Stimulated activated naive CD8-positive, alpha-beta T cell treated with anti-CD3 and anti-CD28 coated beads, Interleukin-15, amount 100 ng/mL, for 72 hours (primary cell): ENCODE measurements around the gene SEMA5A.
A peak's percentile ranks its signal among the peaks of the same experiment; 100 is the strongest.

Source experiments
- ATAC-seq: fragments of 150-1000 bp; cut with Tn5 transposase; 2 replicates; pipeline ENCODE4 v1.10.0; 2021; ENCODE audit warnings: mild to moderate bottlenecking, moderate library complexity
- DNase-seq, 2 donors: peaks; one replicate each; pipeline ENCODE4 v3.0.0; 2021 to 2022
- H3K27ac Mint-ChIP-seq, 2 donors: one replicate each; pipeline ENCODE4 v1.8.0; 2022; ENCODE audit warnings: mild to moderate bottlenecking in 2 of 2, mixed read lengths in 2 of 2, moderate library complexity in 2 of 2
- H3K27me3 Mint-ChIP-seq: one replicate; pipeline ENCODE4 v1.8.0; 2022; ENCODE audit warnings: mixed read lengths
- H3K4me1 Mint-ChIP-seq: one replicate; pipeline ENCODE4 v1.8.0; 2022; ENCODE audit warnings: mild to moderate bottlenecking, mixed read lengths
- H3K4me3 Mint-ChIP-seq, 2 donors: one replicate each; pipeline ENCODE4 v1.8.0; 2022; ENCODE audit warnings: mild to moderate bottlenecking in 2 of 2, mixed read lengths in 2 of 2, moderate library complexity in 1 of 2
- H3K9me3 Mint-ChIP-seq, 2 donors: one replicate each; pipeline ENCODE4 v1.8.0; 2022; ENCODE audit warnings: mixed read lengths in 2 of 2

The SEMA5A gene

GRCh38 chr5:9194509-9194908 lies 351.4 kb downstream of the SEMA5A start:
- Mint-ChIP-seq H3K4me3 (no peak overlapping the region), H3K27me3 (no peaks in the 10 kb centered on the region), H3K27ac (no peak overlapping the region), H3K9me3 (peaks cover 0 to 5% of the 10 kb centered on the region in 2 donors), H3K4me1 (no peaks in the 10 kb centered on the region)
- ATAC-seq (no peak), DNase-seq (no peak)

GRCh38 chr5:9192266-9192665 lies 353.6 kb downstream of the SEMA5A start:
- DNase-seq (no peak), ATAC-seq (no peak)
- Mint-ChIP-seq H3K9me3 (peaks cover 0 to 12% of the 10 kb centered on the region in 2 donors), H3K27me3 (no peaks in the 10 kb centered on the region), H3K27ac (no peak overlapping the region), H3K4me3 (no peak overlapping the region), H3K4me1 (no peaks in the 10 kb centered on the region)

GRCh38 chr5:9189681-9190080 lies 356.2 kb downstream of the SEMA5A start:
- Mint-ChIP-seq H3K4me3 (no peak overlapping the region), H3K9me3 (peaks cover 0 to 15% of the 10 kb centered on the region in 2 donors), H3K27me3 (no peaks in the 10 kb centered on the region)

GRCh38 chr5:9188956-9189355 lies 356.9 kb downstream of the SEMA5A start:
- H3K27me3 Mint-ChIP-seq, result no peaks in the 10 kb centered on the region
- H3K4me1 Mint-ChIP-seq, result no peaks in the 10 kb centered on the region
- peaks cover 0 to 15% of the 10 kb centered on the region in 2 donors for H3K9me3 Mint-ChIP-seq
- DNase-seq (no peak), ATAC-seq (no peak)
- no peak overlapping the region for H3K4me3 Mint-ChIP-seq
- peak overlapping the region in 1 of 2 donors; percentile 71 for H3K27ac Mint-ChIP-seq

More at GRCh38 chr5:9189681-9190080, 356.2 kb downstream of the SEMA5A start:
- ATAC-seq (no peak), DNase-seq (no peak)
- Mint-ChIP-seq H3K27ac (no peak overlapping the region), H3K4me1 (no peaks in the 10 kb centered on the region)

- peaks cover 0 to 18% of the 10 kb centered on the region in 2 donors for H3K9me3 Mint-ChIP-seq
- DNase-seq, result no peak
- no peak overlapping the region for H3K27ac Mint-ChIP-seq
- no peaks in the 10 kb centered on the region for H3K4me1 Mint-ChIP-seq
- no peaks in the 10 kb centered on the region for H3K27me3 Mint-ChIP-seq
- H3K4me3 Mint-ChIP-seq, result no peak overlapping the region
- peak; percentile 28 for ATAC-seq
Observed at GRCh38 chr5:9188131-9188530, 357.7 kb downstream of the SEMA5A start.

- DNase-seq, result no peak
- no peak overlapping the region for H3K4me3 Mint-ChIP-seq
- ATAC-seq, result no peak
- no peaks in the 10 kb centered on the region for H3K27me3 Mint-ChIP-seq
- peaks cover 0 to 18% of the 10 kb centered on the region in 2 donors for H3K9me3 Mint-ChIP-seq
- H3K27ac Mint-ChIP-seq, result peak overlapping the region in 1 of 2 donors; percentile 59
- H3K4me1 Mint-ChIP-seq, result no peaks in the 10 kb centered on the region
Observed at GRCh38 chr5:9187614-9188013, 358.3 kb downstream of the SEMA5A start.

- H3K4me1 Mint-ChIP-seq, result no peaks in the 10 kb centered on the region
- DNase-seq (no peak), ATAC-seq (no peak)
- no peaks in the 10 kb centered on the region for H3K27me3 Mint-ChIP-seq
- H3K27ac Mint-ChIP-seq, result no peak overlapping the region
- peaks cover 0 to 17% of the 10 kb centered on the region in 2 donors for H3K9me3 Mint-ChIP-seq
- H3K4me3 Mint-ChIP-seq, result no peak overlapping the region
Observed at GRCh38 chr5:9186069-9186468, 359.8 kb downstream of the SEMA5A start.

GRCh38 chr5:9183992-9184391 lies 361.9 kb downstream of the SEMA5A start:
- no peak for ATAC-seq
- Mint-ChIP-seq H3K27ac (no peak overlapping the region), H3K9me3 (peaks cover 0 to 16% of the 10 kb centered on the region in 2 donors), H3K4me1 (no peaks in the 10 kb centered on the region), H3K4me3 (no peak overlapping the region), H3K27me3 (no peaks in the 10 kb centered on the region)
- DNase-seq, result no peak

GRCh38 chr5:9182899-9183695 lies 362.8 kb downstream of the SEMA5A start:
- no peak overlapping the region for H3K27ac Mint-ChIP-seq
- H3K4me1 Mint-ChIP-seq, result no peaks in the 10 kb centered on the region
- DNase-seq (no peak), ATAC-seq (no peak)
- H3K27me3 Mint-ChIP-seq, result no peaks in the 10 kb centered on the region
- H3K9me3 Mint-ChIP-seq, result peaks cover 0 to 14% of the 10 kb centered on the region in 2 donors
- H3K4me3 Mint-ChIP-seq, result no peak overlapping the region

- no peak for DNase-seq
- no peak for ATAC-seq
- H3K9me3 Mint-ChIP-seq, result peaks cover 4 to 10% of the 10 kb centered on the region in 2 donors
- no peak overlapping the region for H3K4me3 Mint-ChIP-seq
- H3K4me1 Mint-ChIP-seq, result no peaks in the 10 kb centered on the region
- H3K27me3 Mint-ChIP-seq, result no peaks in the 10 kb centered on the region
- H3K27ac Mint-ChIP-seq, result no peak overlapping the region
Observed at GRCh38 chr5:9176641-9177040, 369.2 kb downstream of the SEMA5A start.

GRCh38 chr5:9174446-9174845 lies 371.4 kb downstream of the SEMA5A start:
- ATAC-seq, result no peak
- no peak for DNase-seq
- peaks cover 0 to 10% of the 10 kb centered on the region in 2 donors for H3K9me3 Mint-ChIP-seq
- no peak overlapping the region for H3K4me3 Mint-ChIP-seq
- H3K27me3 Mint-ChIP-seq, result no peaks in the 10 kb centered on the region
- H3K4me1 Mint-ChIP-seq, result no peaks in the 10 kb centered on the region
- H3K27ac Mint-ChIP-seq, result no peak overlapping the region

GRCh38 chr5:9173281-9174048 lies 372.4 kb downstream of the SEMA5A start:
- Mint-ChIP-seq H3K9me3 (peaks cover 0 to 10% of the 10 kb centered on the region in 2 donors), H3K27ac (no peak overlapping the region), H3K4me3 (no peak overlapping the region), H3K4me1 (no peaks in the 10 kb centered on the region), H3K27me3 (no peaks in the 10 kb centered on the region)
- DNase-seq, result no peak
- ATAC-seq, result no peak

- Mint-ChIP-seq H3K27ac (no peak overlapping the region), H3K27me3 (no peaks in the 10 kb centered on the region), H3K4me1 (no peaks in the 10 kb centered on the region), H3K4me3 (no peak overlapping the region), H3K9me3 (peaks cover 0 to 9% of the 10 kb centered on the region in 2 donors)
- DNase-seq (no peak), ATAC-seq (no peak)
Observed at GRCh38 chr5:9170026-9170425, 375.8 kb downstream of the SEMA5A start.

GRCh38 chr5:9169557-9169902 lies 376.3 kb downstream of the SEMA5A start:
- ATAC-seq (no peak), DNase-seq (no peak)
- H3K9me3 Mint-ChIP-seq, result peaks cover 0 to 9% of the 10 kb centered on the region in 2 donors
- H3K4me3 Mint-ChIP-seq, result no peak overlapping the region
- H3K4me1 Mint-ChIP-seq, result no peaks in the 10 kb centered on the region
- H3K27me3 Mint-ChIP-seq, result no peaks in the 10 kb centered on the region
- no peak overlapping the region for H3K27ac Mint-ChIP-seq

- DNase-seq (no peak), ATAC-seq (no peak)
- peaks cover 0 to 9% of the 10 kb centered on the region in 2 donors for H3K9me3 Mint-ChIP-seq
- H3K27me3 Mint-ChIP-seq, result no peaks in the 10 kb centered on the region
- H3K27ac Mint-ChIP-seq, result no peak overlapping the region
- no peak overlapping the region for H3K4me3 Mint-ChIP-seq
- H3K4me1 Mint-ChIP-seq, result no peaks in the 10 kb centered on the region
Observed at GRCh38 chr5:9168791-9169556, 376.9 kb downstream of the SEMA5A start.
